GM12892 (cell line): ENCODE measurements around the gene HDGFL2.
"Not testable (repeated sequence)": the region's sequence is repeated elsewhere in the genome, so short reads cannot be mapped to it uniquely, and the experiment has no call there.

Experiments
- DNase-seq: peaks from one replicate; pipeline ENCODE4 v3.0.0; 2011; ENCODE audit not compliant: insufficient read length
- FAIRE-seq: peaks from 2 replicates; lab custom pipeline; 2011; peaks lifted over from hg19 to GRCh38; lab: Jason Lieb, UNC
- POLR2A ChIP-seq: IDR thresholded peaks from 2 replicates; pipeline ENCODE4 v1.6.1; 2011; ENCODE audit warnings: low read depth, low read length, control low read depth
- POLR2AphosphoS5 ChIP-seq: IDR thresholded peaks from 2 replicates; pipeline ENCODE4 v1.6.1; 2011; ENCODE audit warnings: low read depth, low read length, control low read depth
- TAF1 ChIP-seq: IDR thresholded peaks from 2 replicates; pipeline ENCODE4 v1.6.1; 2011; ENCODE audit warnings: low read depth, mild to moderate bottlenecking, control low read depth, low read length, borderline replicate concordance

Gene HDGFL2

DNA sequence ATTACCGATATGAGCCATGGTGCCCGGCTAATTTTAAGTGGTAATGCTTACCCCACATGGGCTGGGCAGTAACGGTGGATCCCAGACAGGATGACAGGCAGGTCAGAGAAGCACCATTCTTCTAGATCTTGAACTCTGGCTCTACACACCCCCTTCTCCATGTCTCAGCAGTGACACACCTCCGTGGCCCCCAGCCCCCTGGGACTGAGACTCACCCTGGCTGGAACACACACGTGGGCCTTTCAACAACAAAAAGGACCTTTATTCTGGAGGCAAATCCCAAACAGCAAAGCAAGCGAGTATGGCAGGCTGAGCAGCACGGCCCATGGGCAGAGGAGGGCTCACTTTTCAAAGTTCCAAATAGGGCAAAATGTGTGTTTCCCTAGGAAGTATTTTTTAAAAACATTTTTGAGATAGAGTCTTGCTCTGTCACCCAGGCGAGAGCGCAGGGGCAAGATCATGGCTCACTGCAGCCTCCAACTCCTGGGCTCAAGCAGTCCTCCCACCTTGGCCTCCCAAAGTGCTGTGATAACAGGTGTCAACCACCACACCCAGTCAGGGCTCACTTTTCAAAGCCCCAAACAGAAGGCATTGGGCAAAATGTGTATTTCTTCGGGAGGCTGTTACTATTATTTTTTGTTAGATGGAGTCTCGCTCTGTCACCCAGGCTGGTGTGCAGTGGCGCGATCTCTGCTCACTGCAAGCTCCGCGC, 50.4 kb downstream of the HDGFL2 start:
- no peak for FAIRE-seq
- TF ChIP-seq POLR2A = no peak
- TF ChIP-seq TAF1 = no peak
- no peak for TF ChIP-seq POLR2AphosphoS5

DNA sequence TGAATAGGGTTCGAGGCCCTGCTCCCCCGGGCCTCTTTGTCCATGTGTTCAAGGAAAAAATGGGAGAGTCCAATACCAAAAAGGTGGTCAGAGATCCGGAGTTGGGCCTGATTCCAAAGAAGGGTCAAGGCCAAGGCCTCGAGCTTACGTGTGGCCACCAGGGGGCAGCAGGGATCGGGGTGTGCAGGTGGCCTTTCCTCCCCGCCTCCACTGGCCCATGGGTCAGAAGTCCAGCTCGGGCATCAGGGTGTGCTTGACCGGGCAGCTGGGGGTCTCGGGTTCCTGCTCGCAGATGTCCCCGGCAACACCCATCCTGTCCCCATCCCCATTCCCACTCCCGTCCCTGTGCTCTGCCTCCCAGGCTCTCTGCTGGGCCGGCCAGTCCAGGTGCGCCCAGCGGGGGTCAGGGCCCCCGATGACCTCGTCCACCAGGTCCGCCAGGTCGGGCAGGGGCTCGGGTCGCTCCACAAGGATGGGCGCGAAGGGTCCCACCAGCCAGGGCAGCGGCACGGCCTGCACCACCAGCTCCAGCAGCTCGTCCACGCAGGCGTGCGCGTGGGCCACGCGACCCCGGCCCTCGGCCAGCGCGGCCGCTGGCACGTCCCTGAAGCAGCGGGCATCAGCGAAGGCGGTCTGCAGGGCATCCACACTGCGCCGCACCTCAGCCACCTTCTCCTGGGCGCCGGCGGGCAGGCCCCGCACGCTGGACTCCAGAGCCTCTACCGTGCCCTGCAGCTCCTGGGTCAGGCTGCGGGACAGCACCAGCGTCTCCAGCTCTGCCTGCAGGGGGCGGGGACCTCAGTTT, 51.4 kb downstream of the HDGFL2 start:
- FAIRE-seq = no peak

More for the DNA sequence above, 50.4 kb downstream of the HDGFL2 start:
- no peak for DNase-seq

DNA sequence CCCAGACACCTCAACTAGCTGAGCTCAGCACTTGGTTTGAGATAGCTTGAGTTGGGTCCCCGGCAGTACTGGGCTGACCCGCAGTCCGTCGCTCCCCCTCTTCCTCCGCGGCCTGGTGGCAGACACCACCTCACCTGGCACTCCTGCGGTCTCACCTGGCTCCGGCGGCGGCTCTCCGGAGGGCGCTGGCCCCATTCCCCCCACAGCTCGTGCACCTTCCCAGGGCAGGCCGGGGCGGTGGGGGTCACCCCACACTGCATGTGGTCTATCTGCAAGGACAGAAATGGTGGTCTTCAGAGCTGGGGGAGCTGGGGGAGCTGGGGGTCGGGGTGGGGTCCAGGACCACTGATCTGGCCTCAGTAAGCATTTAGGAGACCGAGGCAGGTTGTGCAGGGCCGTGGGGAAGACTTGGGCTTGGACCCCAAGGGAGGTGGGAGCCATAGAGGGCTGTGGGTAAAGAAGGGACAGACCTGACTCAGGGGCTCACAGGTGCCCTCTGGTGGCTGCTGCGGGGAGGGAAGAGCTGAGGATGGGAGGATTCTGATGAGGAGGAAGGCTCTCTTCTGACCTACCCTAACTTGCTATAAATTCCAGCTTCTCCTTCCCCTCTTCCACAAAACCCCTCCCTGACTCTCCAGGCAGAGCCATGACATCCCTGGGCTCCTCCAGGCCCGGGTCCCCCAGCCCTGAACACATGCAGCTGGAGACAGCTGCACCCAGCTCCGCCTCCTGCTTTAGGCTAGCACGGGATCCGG, 52.9 kb downstream of the HDGFL2 start:
- DNase-seq (peak; percentile 71), FAIRE-seq (peak; percentile 17)
- TF ChIP-seq POLR2A (no peak), POLR2AphosphoS5 (no peak), TAF1 (no peak)

More for the DNA sequence above, 51.4 kb downstream of the HDGFL2 start:
- peak; percentile 54 for DNase-seq
- TF ChIP-seq POLR2A (no peak), POLR2AphosphoS5 (no peak), TAF1 (no peak)

DNA sequence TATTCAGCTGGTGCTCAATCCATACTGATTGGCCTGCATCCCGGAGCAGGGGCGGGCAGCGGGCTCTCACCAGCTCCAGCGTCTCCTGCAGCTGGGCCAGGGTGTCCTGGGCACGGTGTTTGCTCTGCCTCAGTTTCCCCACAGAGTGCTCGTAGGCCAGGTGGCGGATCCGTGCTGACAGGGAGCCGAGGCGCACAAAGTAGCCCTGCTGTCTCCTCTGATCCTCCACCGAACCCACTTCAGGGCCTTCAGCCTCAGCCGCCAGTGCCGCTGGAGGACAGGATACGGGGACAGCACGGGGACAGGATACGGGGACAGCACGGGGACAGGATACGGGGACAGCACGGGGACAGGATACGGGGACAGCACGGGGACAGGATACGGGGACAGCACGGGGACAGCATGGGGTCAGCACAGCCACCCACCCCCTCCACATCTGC, 53.5 kb downstream of the HDGFL2 start:
- TF ChIP-seq POLR2AphosphoS5 = no peak
- TF ChIP-seq TAF1 = no peak
- no peak for TF ChIP-seq POLR2A
- FAIRE-seq = no peak
- no peak for DNase-seq

DNA sequence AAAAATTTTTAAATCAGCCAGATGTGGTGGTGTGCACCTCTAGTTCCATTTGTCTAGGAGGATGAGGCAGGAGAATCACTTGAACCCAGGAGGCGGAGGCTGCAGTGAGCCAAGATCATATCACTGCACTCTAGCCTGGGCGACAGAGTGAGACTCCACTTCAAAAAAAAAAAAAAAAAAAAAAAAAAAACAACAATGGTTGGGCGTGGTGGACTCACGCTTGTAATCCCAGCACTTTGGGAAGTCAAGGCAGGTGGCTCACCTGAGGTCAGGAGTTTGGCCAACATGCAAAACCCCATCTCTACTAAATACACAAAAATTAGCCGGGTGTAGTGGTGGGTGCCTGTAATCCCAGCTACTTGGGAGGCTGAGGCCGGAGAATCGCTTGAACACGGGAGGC, 55.3 kb downstream of the HDGFL2 start:
- not testable (repeated sequence) for DNase-seq, FAIRE-seq

DNA sequence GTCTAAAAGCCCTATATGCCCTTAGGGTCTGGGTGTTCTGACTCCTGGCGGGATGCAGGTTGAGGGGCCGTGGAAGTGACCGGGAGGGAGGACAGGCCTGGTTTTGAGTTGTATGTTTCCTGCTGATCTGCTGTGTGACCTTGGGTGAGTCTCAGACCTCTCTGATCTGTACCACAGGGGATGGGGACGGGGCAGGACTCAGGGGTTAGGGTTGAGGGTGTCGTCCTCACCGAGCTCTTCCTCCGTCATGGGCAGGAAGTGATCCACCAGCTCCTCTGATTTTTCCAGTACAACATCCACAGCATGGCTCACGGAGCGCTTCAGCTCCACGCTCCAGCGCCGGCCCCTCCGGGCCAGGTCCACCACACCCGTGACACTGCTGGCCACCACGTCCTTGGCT, 56.7 kb downstream of the HDGFL2 start:
- FAIRE-seq (no peak), DNase-seq (no peak)
- TF ChIP-seq TAF1 = no peak
- no peak for TF ChIP-seq POLR2A
- TF ChIP-seq POLR2AphosphoS5 = no peak

DNA sequence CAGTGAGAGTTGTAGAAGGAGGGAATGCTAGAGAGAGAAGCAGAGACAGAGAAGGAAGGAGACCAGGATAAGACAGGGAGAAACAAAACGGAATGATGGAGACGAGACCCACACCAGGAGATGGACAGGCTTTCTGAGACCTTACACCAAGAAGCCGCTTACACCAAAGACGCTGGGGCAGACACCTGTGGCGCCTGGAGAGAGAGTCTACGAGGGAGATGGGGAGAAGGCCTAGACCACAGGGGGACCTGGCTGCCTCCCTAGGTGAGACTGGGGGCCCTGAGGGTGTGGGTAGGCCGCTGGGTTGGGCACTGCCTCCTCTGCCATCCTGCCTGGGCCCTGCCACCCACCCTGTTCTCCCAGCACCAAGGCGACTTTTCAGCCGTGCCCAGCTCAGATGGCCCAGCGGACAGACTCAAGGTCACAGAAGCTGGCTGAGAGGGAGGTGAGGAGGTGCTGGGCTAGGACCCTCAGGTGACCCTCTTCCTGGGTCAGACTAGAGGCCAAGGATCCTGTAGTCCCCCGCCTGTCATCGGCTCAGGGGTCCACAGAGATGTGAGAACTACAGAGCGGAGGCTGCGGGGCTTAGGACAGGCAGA, 57.9 kb downstream of the HDGFL2 start:
- no peak for TF ChIP-seq POLR2A
- TF ChIP-seq POLR2AphosphoS5 = no peak
- no peak for TF ChIP-seq TAF1
- no peak for DNase-seq
- FAIRE-seq = no peak

DNA sequence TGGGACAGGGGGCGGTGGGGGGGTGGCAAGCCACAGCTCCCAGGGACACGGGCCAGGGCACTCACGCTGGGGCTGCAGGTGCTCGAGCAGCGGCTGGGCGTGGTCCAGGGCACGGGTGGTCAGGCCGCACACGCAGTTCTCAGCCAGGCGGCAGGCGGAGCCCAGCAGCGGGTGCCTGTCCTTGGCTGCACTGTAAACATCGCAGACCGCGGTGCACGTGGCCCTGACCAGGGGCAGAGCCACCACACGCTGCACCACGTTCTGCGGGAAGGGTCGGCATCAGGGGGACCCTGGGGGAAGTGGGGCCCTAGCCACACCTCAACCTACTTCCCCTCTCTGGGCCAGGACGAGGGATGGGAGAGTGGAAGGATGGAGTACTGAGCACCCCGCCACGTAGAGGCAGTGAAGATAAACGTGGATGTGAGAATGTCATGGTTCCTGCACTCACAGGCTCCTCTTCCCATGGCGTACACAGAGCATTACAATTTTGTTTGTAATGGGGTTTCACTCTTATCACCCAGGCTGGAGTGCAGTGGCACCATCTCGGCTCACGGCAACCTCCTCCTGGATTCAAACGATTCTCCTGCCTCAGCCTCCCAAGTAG, 59.6 kb downstream of the HDGFL2 start:
- TF ChIP-seq POLR2A (no peak), POLR2AphosphoS5 (no peak)
- FAIRE-seq = no peak
- no peak for DNase-seq

DNA sequence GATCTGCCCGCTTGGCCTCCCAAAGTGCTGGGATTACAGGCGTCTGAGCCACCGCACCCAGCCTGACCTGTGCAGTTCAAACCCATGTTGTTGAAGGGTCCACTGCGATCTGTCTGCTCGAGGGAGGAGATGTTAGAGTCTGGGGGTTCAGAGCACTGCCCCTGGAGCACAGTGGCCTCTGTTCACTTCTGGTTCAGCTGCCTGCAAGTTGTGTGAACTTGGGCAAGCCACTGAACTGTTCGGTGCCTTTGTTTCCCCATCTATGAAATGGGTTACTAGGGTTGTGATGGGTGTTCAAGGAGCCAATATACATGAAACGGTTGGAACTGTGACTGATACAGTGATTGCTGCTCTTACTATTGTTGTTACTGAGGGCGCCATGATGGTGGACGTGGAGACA, 61.2 kb downstream of the HDGFL2 start:
- no peak for TF ChIP-seq POLR2AphosphoS5
- no peak for TF ChIP-seq TAF1
- FAIRE-seq = no peak

DNA sequence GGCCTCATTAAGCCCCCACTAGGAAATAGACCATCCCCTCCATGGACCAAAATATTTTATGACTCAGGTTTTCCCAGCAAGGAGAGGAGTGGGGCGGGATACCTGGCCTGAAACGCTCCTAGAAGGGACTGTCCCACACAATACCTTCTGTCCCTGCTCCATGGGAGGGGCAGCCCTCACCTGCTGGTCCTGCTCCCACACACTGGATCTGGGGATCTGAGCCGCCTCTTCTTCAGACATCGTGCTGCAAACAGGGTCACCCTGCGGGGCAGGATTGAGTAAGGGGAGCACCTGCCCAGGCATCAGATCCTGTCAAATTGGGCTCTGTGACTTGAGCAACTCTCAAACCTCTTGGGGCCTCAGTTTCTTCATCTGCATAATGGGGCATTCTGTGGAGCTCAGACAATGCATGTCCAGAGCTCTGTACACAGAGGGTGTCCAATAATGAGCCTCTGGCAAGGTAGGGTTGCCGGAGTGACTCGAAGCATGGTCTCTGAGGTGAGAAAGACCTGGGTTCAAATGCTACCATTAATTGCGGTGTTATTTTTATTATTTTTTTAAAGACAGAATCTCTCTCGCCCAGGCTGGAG, 61.8 kb downstream of the HDGFL2 start:
- DNase-seq (no peak), FAIRE-seq (no peak)
- TF ChIP-seq POLR2AphosphoS5 (no peak), TAF1 (no peak), POLR2A (no peak)

More for the DNA sequence above, 61.2 kb downstream of the HDGFL2 start:
- no peak for DNase-seq
